CD4-positive, alpha-beta T cell treated with Interleukin-17A for 4 hours (primary cell): Measurements from ENCODE around the gene TNFRSF11A.
A peak's percentile ranks its signal among the peaks of the same experiment; 100 is the strongest.

Source experiments
- DNase-seq: peaks from one replicate; pipeline ENCODE4 v3.0.0-alpha.2; 2020; ENCODE audit warnings: mixed read lengths

The TNFRSF11A gene

GRCh38 chr18:62384610-62385097, 59.5 kb downstream of the TNFRSF11A start:
- DNase-seq = no peak

- DNase-seq = no peak
Measured at GRCh38 chr18:62386091-62386490, 61.0 kb downstream of the TNFRSF11A start.

- DNase-seq = no peak
Measured at GRCh38 chr18:62386601-62387000, 61.5 kb downstream of the TNFRSF11A start.

- no peak for DNase-seq
Measured at GRCh38 chr18:62387257-62387656, 62.1 kb downstream of the TNFRSF11A start.

- DNase-seq = no peak
Measured at GRCh38 chr18:62388855-62389760, 64.0 kb downstream of the TNFRSF11A start.

- DNase-seq = no peak
Measured at GRCh38 chr18:62389761-62390481, 64.8 kb downstream of the TNFRSF11A start.

- no peak for DNase-seq
Measured at GRCh38 chr18:62394006-62394763, 69.1 kb downstream of the TNFRSF11A start.

GRCh38 chr18:62396381-62396780, 71.3 kb downstream of the TNFRSF11A start:
- no peak for DNase-seq

GRCh38 chr18:62396967-62397366, 71.9 kb downstream of the TNFRSF11A start:
- no peak for DNase-seq

GRCh38 chr18:62398291-62398690, 73.2 kb downstream of the TNFRSF11A start:
- DNase-seq = no peak

GRCh38 chr18:62399276-62399675, 74.2 kb downstream of the TNFRSF11A start:
- DNase-seq = no peak

GRCh38 chr18:62399781-62400308, 74.7 kb downstream of the TNFRSF11A start:
- DNase-seq = no peak

- no peak for DNase-seq
Measured at GRCh38 chr18:62400916-62401315, 75.8 kb downstream of the TNFRSF11A start.

- DNase-seq = no peak
Measured at GRCh38 chr18:62402342-62402948, 77.3 kb downstream of the TNFRSF11A start.

- DNase-seq = no peak
Measured at GRCh38 chr18:62403120-62403519, 78.0 kb downstream of the TNFRSF11A start.

- DNase-seq = no peak
Measured at GRCh38 chr18:62404881-62405280, 79.8 kb downstream of the TNFRSF11A start.

- DNase-seq = no peak
Measured at GRCh38 chr18:62407660-62408059, 82.5 kb downstream of the TNFRSF11A start.

GRCh38 chr18:62409821-62410220, 84.7 kb downstream of the TNFRSF11A start:
- DNase-seq = no peak

- DNase-seq = no peak
Measured at GRCh38 chr18:62412231-62412979, 87.3 kb downstream of the TNFRSF11A start.

- no peak for DNase-seq
Measured at GRCh38 chr18:62413206-62413605, 88.1 kb downstream of the TNFRSF11A start.

- DNase-seq = peak; percentile 54
Measured at GRCh38 chr18:62418258-62418657, 93.1 kb downstream of the TNFRSF11A start.

- DNase-seq = peak; percentile 8
Measured at GRCh38 chr18:62420151-62420512, 95.0 kb downstream of the TNFRSF11A start.
